CD4-positive, alpha-beta T cell (primary cell): Measurements from ENCODE around the gene NXF3. TPM values are rescaled to one million over a fixed set of nuclear protein-coding genes. Genes with fewer than 3 reads are reported as not detected.
A peak's percentile ranks its signal among the peaks of the same experiment; 100 is the strongest.

ENCODE experiments used
- ATAC-seq: fragments of 200-7000 bp; cut with Tn5 transposase; one replicate; pipeline ENCODE4 v1.10.0; 2022; ENCODE audit warnings: mild to moderate bottlenecking; ENCODE audit not compliant: poor library complexity
- CTCF ChIA-PET: fragments of 350-600 bp; sonication (Branson Sonifier 250); formaldehyde crosslinking; loops from one replicate; lab custom pipeline; 2021; ENCODE audit warnings: antibody characterized with exemption, inconsistent platforms; lab: Charles Lee
- POLR2A ChIA-PET: fragments of 350-600 bp; sonication (Branson Sonifier 250); formaldehyde crosslinking; loops from one replicate; lab custom pipeline; 2021; ENCODE audit warnings: antibody characterized with exemption, inconsistent platforms; lab: Charles Lee
- DNase-seq, 14 experiments: peaks; one replicate each; pipeline ENCODE4 v3.0.0-alpha.2; 2013 to 2020; ENCODE audit warnings: mixed read lengths in 2 of 14
- H3K27ac ChIP-seq, 2 donors: one replicate each; pipeline versions ENCODE4 v1.5.1 to v1.7.0; 2013; ENCODE audit warnings: low read length in 2 of 2, low read depth in 1 of 2, mild to moderate bottlenecking in 1 of 2
- H3K27me3 ChIP-seq, 2 experiments: 1 replicate in 1 of 2; 2 replicates in 1 of 2; pipeline versions ENCODE4 v1.6.1 to v1.7.0; 2013; ENCODE audit warnings: low read length in 2 of 2, control low read depth in 1 of 2, mild to moderate bottlenecking in 1 of 2, moderate library complexity in 1 of 2; ENCODE audit not compliant: insufficient read depth in 2 of 2, control insufficient read depth in 1 of 2
- H3K36me3 ChIP-seq: one replicate; pipeline ENCODE4 v1.6.1; 2013; ENCODE audit warnings: low read length, control low read depth; ENCODE audit not compliant: insufficient read depth
- H3K4me1 ChIP-seq: one replicate; pipeline ENCODE4 v1.6.1; 2013; ENCODE audit warnings: low read length, control low read depth; ENCODE audit not compliant: insufficient read depth
- H3K4me3 ChIP-seq: one replicate; pipeline ENCODE4 v1.5.1; 2013; ENCODE audit warnings: mild to moderate bottlenecking, low read length, moderate library complexity
- H3K9me3 ChIP-seq, 2 experiments: 1 replicate in 1 of 2; 2 replicates in 1 of 2; pipeline versions ENCODE4 v1.6.1 to v1.7.0; 2013; ENCODE audit warnings: low read length in 2 of 2, mild to moderate bottlenecking in 2 of 2, control low read depth in 1 of 2, moderate library complexity in 1 of 2; ENCODE audit not compliant: control insufficient read depth in 1 of 2, insufficient read depth in 1 of 2
- H3K27ac Mint-ChIP-seq: one replicate; pipeline ENCODE4 v1.8.0; 2020; ENCODE audit warnings: mixed read lengths
- H3K27me3 Mint-ChIP-seq: one replicate; pipeline ENCODE4 v1.8.0; 2021; ENCODE audit warnings: mixed read lengths
- H3K36me3 Mint-ChIP-seq: one replicate; pipeline ENCODE4 v1.8.0; 2021; ENCODE audit warnings: low read depth, mixed read lengths
- H3K4me1 Mint-ChIP-seq: one replicate; pipeline ENCODE4 v1.8.0; 2021; ENCODE audit warnings: low read depth, mixed read lengths
- H3K4me3 Mint-ChIP-seq: one replicate; pipeline ENCODE4 v1.8.0; 2020; ENCODE audit warnings: mild to moderate bottlenecking, mixed read lengths
- H3K9me3 Mint-ChIP-seq: one replicate; pipeline ENCODE4 v1.8.0; 2020; ENCODE audit warnings: mixed read lengths
- intact Hi-C, 2 experiments: fragments of 100-400 bp; cut with DNase I in 1 of 2; cut with micrococcal nuclease in 1 of 2; formaldehyde crosslinking; loops; one replicate each; pipeline versions ENCODE4 v1.15.1 to v1.9.0; 2023 to 2025; cut with DNase I, micrococcal nuclease
- total RNA-seq, 174 experiments: library from RNA in 2 of 174; stranded (reverse) in 2 of 174; gene quantifications; one replicate each; pipeline ENCODE4 v1.2.3 and lab custom pipeline; 2021 to 2026
- TF ChIP-seq, protein P1 (sequence below): fragments of 200-600 bp; IDR thresholded peaks from one replicate; pipeline ENCODE4 v1.8.0; 2022; ENCODE audit warnings: antibody characterized with exemption, mild to moderate bottlenecking

Gene NXF3
- total RNA-seq, 2 experiments from 2014 or later, result not detected

DNA sequence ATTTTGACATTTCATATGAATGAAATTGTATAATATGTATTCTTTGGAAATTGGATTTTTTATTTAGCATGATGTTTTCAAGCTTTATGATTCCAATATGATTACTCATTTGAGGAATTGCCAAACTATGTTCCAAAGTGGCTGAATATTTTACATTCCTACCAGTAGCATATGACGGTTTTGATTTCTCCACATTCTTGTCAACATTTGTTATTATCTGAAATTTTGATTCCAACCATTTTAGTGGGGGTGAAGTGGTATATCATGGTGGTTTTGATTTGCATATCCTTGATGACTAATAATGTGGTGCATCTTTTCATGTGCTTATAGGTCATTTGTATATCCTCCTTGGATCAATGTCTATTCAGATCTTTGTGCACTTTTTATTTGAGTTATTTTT is 26.3 kb downstream of the NXF3 start:
- TF ChIP-seq, protein P1, sequence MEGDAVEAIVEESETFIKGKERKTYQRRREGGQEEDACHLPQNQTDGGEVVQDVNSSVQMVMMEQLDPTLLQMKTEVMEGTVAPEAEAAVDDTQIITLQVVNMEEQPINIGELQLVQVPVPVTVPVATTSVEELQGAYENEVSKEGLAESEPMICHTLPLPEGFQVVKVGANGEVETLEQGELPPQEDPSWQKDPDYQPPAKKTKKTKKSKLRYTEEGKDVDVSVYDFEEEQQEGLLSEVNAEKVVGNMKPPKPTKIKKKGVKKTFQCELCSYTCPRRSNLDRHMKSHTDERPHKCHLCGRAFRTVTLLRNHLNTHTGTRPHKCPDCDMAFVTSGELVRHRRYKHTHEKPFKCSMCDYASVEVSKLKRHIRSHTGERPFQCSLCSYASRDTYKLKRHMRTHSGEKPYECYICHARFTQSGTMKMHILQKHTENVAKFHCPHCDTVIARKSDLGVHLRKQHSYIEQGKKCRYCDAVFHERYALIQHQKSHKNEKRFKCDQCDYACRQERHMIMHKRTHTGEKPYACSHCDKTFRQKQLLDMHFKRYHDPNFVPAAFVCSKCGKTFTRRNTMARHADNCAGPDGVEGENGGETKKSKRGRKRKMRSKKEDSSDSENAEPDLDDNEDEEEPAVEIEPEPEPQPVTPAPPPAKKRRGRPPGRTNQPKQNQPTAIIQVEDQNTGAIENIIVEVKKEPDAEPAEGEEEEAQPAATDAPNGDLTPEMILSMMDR, result no peak
- no peaks in the 10 kb centered on the region for H3K36me3 Mint-ChIP-seq
- H3K27me3 ChIP-seq, result no peaks in the 10 kb centered on the region
- no peaks in the 10 kb centered on the region for H3K4me1 Mint-ChIP-seq
- intact Hi-C loops, result no loop called here
- POLR2A ChIA-PET, result no interaction called here
- CTCF ChIA-PET, result no interaction called here
- no peak overlapping the region for H3K27ac Mint-ChIP-seq
- H3K27ac ChIP-seq, result no peak overlapping the region
- no peaks in the 10 kb centered on the region for H3K4me1 ChIP-seq
- no peak overlapping the region for H3K4me3 ChIP-seq
- H3K9me3 Mint-ChIP-seq, result no peaks in the 10 kb centered on the region
- ATAC-seq (no peak), DNase-seq (no peak)
- H3K27me3 Mint-ChIP-seq, result peaks cover 29% of the 10 kb centered on the region
- no peaks in the 10 kb centered on the region for H3K36me3 ChIP-seq
- H3K9me3 ChIP-seq, result no peaks in the 10 kb centered on the region
- no peak overlapping the region for H3K4me3 Mint-ChIP-seq

DNA sequence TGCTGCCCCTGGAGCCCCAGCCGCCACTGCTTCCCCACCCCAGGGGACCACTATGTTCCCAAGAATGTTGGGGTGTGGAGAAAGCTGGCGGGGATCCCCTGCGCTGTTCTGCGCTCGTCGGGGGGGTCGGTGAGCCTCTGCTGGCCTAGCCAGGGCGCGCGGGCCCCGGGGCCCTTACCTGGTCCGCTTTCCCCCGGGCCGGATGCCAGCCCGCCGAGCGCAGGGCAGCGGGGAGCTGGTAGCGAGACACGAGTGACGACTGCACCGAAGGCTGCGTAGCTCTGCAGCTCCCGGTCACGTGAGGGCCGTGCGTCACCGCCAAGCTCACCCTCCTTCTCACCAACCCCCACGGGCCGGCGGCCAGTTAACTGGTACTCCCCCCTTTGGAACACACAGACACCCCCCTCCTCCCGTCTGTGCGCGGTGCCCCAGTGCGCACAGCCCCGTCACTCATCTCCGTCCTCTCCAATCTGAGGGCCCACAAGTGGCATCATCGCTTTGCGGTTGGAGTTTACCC is 29.0 kb downstream of the NXF3 start, which contains the start of gene BEX1:
TSS of gene BEX1 (minus strand) at position 254 of the 517 bp plus-strand sequence. CDS start 897 bp downstream, outside the sequence.
- CTCF ChIA-PET, result no interaction called here
- intact Hi-C loops, result no loop called here
- Mint-ChIP-seq H3K9me3 (no peaks in the 10 kb centered on the region), H3K4me3 (peak within 1 kb of the TSS; percentile 20), H3K27me3 (peaks cover 33% of the 10 kb centered on the region), H3K4me1 (no peaks in the 10 kb centered on the region), H3K36me3 (no peaks in the 10 kb centered on the region), H3K27ac (no peak within 1 kb of the TSS)
- Histone ChIP-seq H3K9me3 (no peaks in the 10 kb centered on the region), H3K27me3 (no peaks in the 10 kb centered on the region), H3K4me3 (no peak within 1 kb of the TSS), H3K27ac (no peak within 1 kb of the TSS), H3K36me3 (no peaks in the 10 kb centered on the region), H3K4me1 (no peaks in the 10 kb centered on the region)
- TF ChIP-seq, protein P1, result no peak
- POLR2A ChIA-PET, result no interaction called here
- peak in 7 of 14 experiments; percentile 0 to 26 (median 5) for DNase-seq
- ATAC-seq, result no peak

DNA sequence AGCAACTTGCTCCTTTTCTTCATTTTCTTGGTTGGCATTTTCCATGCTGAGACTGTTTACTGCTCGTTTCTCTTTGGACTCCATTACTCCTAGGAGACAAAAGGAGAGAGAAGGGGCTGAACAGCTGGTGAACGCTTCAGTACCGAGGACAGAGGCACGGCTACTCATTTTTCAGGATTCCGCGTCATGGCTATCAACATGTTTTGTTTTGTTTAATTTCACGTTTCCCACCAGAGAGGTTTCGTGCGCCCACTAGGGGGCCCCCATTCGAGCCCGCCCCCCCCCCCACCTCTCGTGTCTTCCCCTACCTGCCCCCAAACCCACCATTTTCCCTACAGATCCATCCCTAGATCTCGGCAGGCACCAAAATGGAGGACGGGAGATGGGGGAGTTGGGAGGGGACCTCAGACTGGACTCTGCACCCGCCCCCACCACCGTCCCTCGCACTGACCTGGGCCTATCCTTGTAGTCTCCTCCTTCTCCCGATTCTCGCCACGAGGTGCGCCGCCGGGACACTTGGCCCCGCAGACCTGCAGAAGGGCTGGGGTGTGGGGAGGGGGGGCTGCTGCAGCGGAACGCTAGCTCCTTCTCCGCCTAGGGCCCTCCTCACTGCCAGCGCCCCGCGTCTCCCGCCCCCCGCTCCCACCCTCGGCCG is 29.6 kb downstream of the NXF3 start:
- H3K36me3 Mint-ChIP-seq, result no peaks in the 10 kb centered on the region
- H3K27me3 Mint-ChIP-seq, result peaks cover 33% of the 10 kb centered on the region
- H3K9me3 Mint-ChIP-seq, result no peaks in the 10 kb centered on the region
- no peaks in the 10 kb centered on the region for H3K4me1 Mint-ChIP-seq
- no peak overlapping the region for H3K27ac Mint-ChIP-seq
- no peak for ATAC-seq
- intact Hi-C loops, result no loop called here
- POLR2A ChIA-PET, result no interaction called here
- Histone ChIP-seq H3K4me1 (no peaks in the 10 kb centered on the region), H3K4me3 (no peak overlapping the region), H3K36me3 (no peaks in the 10 kb centered on the region), H3K27ac (no peak overlapping the region), H3K27me3 (no peaks in the 10 kb centered on the region), H3K9me3 (no peaks in the 10 kb centered on the region)
- H3K4me3 Mint-ChIP-seq, result no peak overlapping the region
- CTCF ChIA-PET, result no interaction called here
- no peak for DNase-seq
- TF ChIP-seq, protein P1, result no peak
